HG03378 (cell line): ENCODE results near the gene FUT3.
"Not testable (repeated sequence)": the region's sequence is repeated elsewhere in the genome, so short reads cannot be mapped to it uniquely, and the experiment has no call there.

Experiments used
- ATAC-seq: cut with Tn5 transposase; IDR thresholded peaks from one replicate; pipeline ENCODE4 v1.9.1; 2021; ENCODE audit warnings: mild to moderate bottlenecking, moderate library complexity; ENCODE audit not compliant: unreplicated experiment

FUT3 gene

GRCh38 chr19:5851302-5851701 is at the start of gene FUT3:
TSS of gene FUT3 (minus strand) at chr19:5851449.
- no peak for ATAC-seq

GRCh38 chr19:5900976-5901375 is 49.7 kb upstream of the FUT3 start:
- ATAC-seq, result no peak

GRCh38 chr19:5899728-5900526 is 48.7 kb upstream of the FUT3 start:
- no peak for ATAC-seq

GRCh38 chr19:5897189-5897969 is 46.1 kb upstream of the FUT3 start:
- no peak for ATAC-seq

- no peak for ATAC-seq
These were observed 45.3 kb upstream of the FUT3 start for GRCh38 chr19:5896365-5897076.

- no peak for ATAC-seq
These were observed 44.6 kb upstream of the FUT3 start for GRCh38 chr19:5895890-5896289.

GRCh38 chr19:5895409-5895808 is 44.2 kb upstream of the FUT3 start:
- ATAC-seq, result no peak

- no peak for ATAC-seq
These were observed 43.6 kb upstream of the FUT3 start for GRCh38 chr19:5894704-5895349.

- no peak for ATAC-seq
These were observed 42.9 kb upstream of the FUT3 start for GRCh38 chr19:5893907-5894703.

GRCh38 chr19:5893296-5893903 is 42.2 kb upstream of the FUT3 start:
- ATAC-seq, result no peak

- ATAC-seq, result no peak
These were observed 41.6 kb upstream of the FUT3 start for GRCh38 chr19:5892772-5893275.

GRCh38 chr19:5891938-5892771 is 40.9 kb upstream of the FUT3 start:
- ATAC-seq, result no peak

GRCh38 chr19:5891572-5891937 is 40.3 kb upstream of the FUT3 start:
- no peak for ATAC-seq

GRCh38 chr19:5890099-5890498 is 38.9 kb upstream of the FUT3 start:
- ATAC-seq, result no peak

GRCh38 chr19:5889288-5889971 is 38.2 kb upstream of the FUT3 start:
- no peak for ATAC-seq

- ATAC-seq, result not testable (repeated sequence)
These were observed 33.0 kb upstream of the FUT3 start for GRCh38 chr19:5884065-5884811.

GRCh38 chr19:5883157-5883873 is 32.1 kb upstream of the FUT3 start:
- not testable (repeated sequence) for ATAC-seq
